Measurements from ENCODE around the gene RNF130.

Gene RNF130

GRCh38 chr5:179915406-179915935 is 156.1 kb downstream of the RNF130 start:
- no peak for DNase-seq (ENCODE audit: low spot score)

- peak; percentile 9 for DNase-seq (ENCODE audit: low spot score)
These were observed 157.4 kb downstream of the RNF130 start for GRCh38 chr5:179914032-179914755.

- DNase-seq (ENCODE audit: low spot score) = no peak
These were observed 158.1 kb downstream of the RNF130 start for GRCh38 chr5:179913461-179913860.

GRCh38 chr5:179912951-179913350 is 158.6 kb downstream of the RNF130 start:
- no peak for DNase-seq (ENCODE audit: low spot score)

GRCh38 chr5:179912386-179912785 is 159.2 kb downstream of the RNF130 start:
- no peak for DNase-seq (ENCODE audit: low spot score)

- DNase-seq (ENCODE audit: low spot score) = no peak
These were observed 162.3 kb downstream of the RNF130 start for GRCh38 chr5:179909224-179909623.

- no peak for DNase-seq (ENCODE audit: low spot score)
These were observed 163.0 kb downstream of the RNF130 start for GRCh38 chr5:179908528-179908927.

GRCh38 chr5:179907556-179908324 is 163.8 kb downstream of the RNF130 start, which contains the start of gene TBC1D9B:
TBC1D9B (minus strand) TSS chr5:179907897; CDS start chr5:179907821, 76 bp downstream.
- DNase-seq (ENCODE audit: low spot score) = peak; percentile 49

- DNase-seq (ENCODE audit: low spot score) = peak; percentile 25
These were observed 164.6 kb downstream of the RNF130 start for GRCh38 chr5:179906795-179907555.

- DNase-seq (ENCODE audit: low spot score) = no peak
These were observed 165.2 kb downstream of the RNF130 start for GRCh38 chr5:179906294-179906794.

GRCh38 chr5:179905161-179905560 is 166.4 kb downstream of the RNF130 start:
- no peak for DNase-seq (ENCODE audit: low spot score)

Measured in activated CD4-positive, alpha-beta T cell treated with anti-CD3 and anti-CD28 coated beads, Interleukin-2, Interleukin-4, amounts not matched to agents 100 ng/mL and 50 ng/mL, durations not matched to agents 16 hours and 8 hours (primary cell).